Trophoblast cell (in vitro differentiated cells and primary cell): ENCODE results near the gene PLIN4.
"Not testable (repeated sequence)": the region's sequence is repeated elsewhere in the genome, so short reads cannot be mapped to it uniquely, and the experiment has no call there.

Experiments used
- DNase-seq, 2 donors: peaks; one replicate each; pipeline ENCODE4 v3.0.0-alpha.2; 2016
- H2AFZ ChIP-seq: 2 replicates; pipeline ENCODE4 v1.6.1; 2013; ENCODE audit warnings: low read length, moderate library complexity, mild to moderate bottlenecking; ENCODE audit not compliant: insufficient read depth, poor library complexity
- H2AK5ac ChIP-seq: 2 replicates; pipeline ENCODE4 v1.6.1; 2013; ENCODE audit warnings: mild to moderate bottlenecking, low read length
- H2BK120ac ChIP-seq: 2 replicates; pipeline ENCODE4 v1.6.1; 2013; ENCODE audit warnings: low read length, mild to moderate bottlenecking, moderate library complexity; ENCODE audit not compliant: insufficient read depth, poor library complexity
- H2BK12ac ChIP-seq: 2 replicates; pipeline ENCODE4 v1.6.1; 2013; ENCODE audit warnings: mild to moderate bottlenecking, low read length, moderate library complexity
- H2BK5ac ChIP-seq: 2 replicates; pipeline ENCODE4 v1.6.1; 2013; ENCODE audit warnings: low read length, low read depth, moderate library complexity, mild to moderate bottlenecking; ENCODE audit not compliant: poor library complexity
- H3K14ac ChIP-seq: 2 replicates; pipeline ENCODE4 v1.6.1; 2013; ENCODE audit warnings: mild to moderate bottlenecking, low read length
- H3K18ac ChIP-seq: 2 replicates; pipeline ENCODE4 v1.6.1; 2013; ENCODE audit warnings: mild to moderate bottlenecking, low read length
- H3K23ac ChIP-seq: 2 replicates; pipeline ENCODE4 v1.6.1; 2013; ENCODE audit warnings: low read length
- H3K27ac ChIP-seq: 2 replicates; pipeline ENCODE4 v1.5.1; 2013; ENCODE audit warnings: low read depth, mild to moderate bottlenecking, inconsistent platforms, low read length, moderate library complexity
- H3K27me3 ChIP-seq: 2 replicates; pipeline ENCODE4 v1.6.1; 2013; ENCODE audit warnings: inconsistent platforms, mild to moderate bottlenecking, low read length, moderate library complexity; ENCODE audit not compliant: insufficient read depth
- H3K36me3 ChIP-seq, 2 experiments: 1 replicate in 1 of 2; 2 replicates in 1 of 2; pipeline ENCODE4 v1.6.1; 2013; ENCODE audit warnings: low read length in 2 of 2, mild to moderate bottlenecking in 2 of 2, moderate library complexity in 1 of 2; ENCODE audit not compliant: insufficient read depth in 2 of 2, control insufficient read depth in 1 of 2
- H3K4ac ChIP-seq: 2 replicates; pipeline ENCODE4 v1.6.1; 2013; ENCODE audit warnings: low read depth, mild to moderate bottlenecking, low read length, moderate library complexity
- H3K4me1 ChIP-seq, 2 experiments: 1 replicate in 1 of 2; 2 replicates in 1 of 2; pipeline ENCODE4 v1.6.1; 2013; ENCODE audit warnings: low read length in 2 of 2, mild to moderate bottlenecking in 2 of 2, moderate library complexity in 1 of 2; ENCODE audit not compliant: insufficient read depth in 2 of 2, control insufficient read depth in 1 of 2
- H3K4me2 ChIP-seq: 2 replicates; pipeline ENCODE4 v1.6.1; 2013; ENCODE audit warnings: inconsistent platforms, mild to moderate bottlenecking, low read length, moderate library complexity
- H3K4me3 ChIP-seq: 2 replicates; pipeline ENCODE4 v1.5.1; 2013; ENCODE audit warnings: mild to moderate bottlenecking, low read depth, low read length, inconsistent platforms
- H3K79me1 ChIP-seq: one replicate; pipeline ENCODE4 v1.6.1; 2013; ENCODE audit warnings: low read length
- H3K79me2 ChIP-seq: 2 replicates; pipeline ENCODE4 v1.6.1; 2013; ENCODE audit warnings: low read length, mild to moderate bottlenecking; ENCODE audit not compliant: control insufficient read depth, insufficient read depth, poor library complexity
- H3K9ac ChIP-seq: 2 replicates; pipeline ENCODE4 v1.6.1; 2013; ENCODE audit warnings: mild to moderate bottlenecking, low read length
- H3K9me3 ChIP-seq: 2 replicates; pipeline ENCODE4 v1.6.1; 2013; ENCODE audit warnings: low read depth, mild to moderate bottlenecking, control low read depth, inconsistent platforms, low read length; ENCODE audit not compliant: insufficient read depth
- H4K12ac ChIP-seq: 2 replicates; pipeline ENCODE4 v1.6.1; 2013; ENCODE audit warnings: low read depth, mild to moderate bottlenecking, low read length, moderate library complexity
- H4K8ac ChIP-seq: 2 replicates; pipeline ENCODE4 v1.6.1; 2013; ENCODE audit warnings: low read depth, mild to moderate bottlenecking, low read length, moderate library complexity
- H4K91ac ChIP-seq: one replicate; pipeline ENCODE4 v1.6.1; 2013; ENCODE audit warnings: low read depth, mild to moderate bottlenecking, low read length, moderate library complexity
- WGBS: extraction: QIAGEN DNeasy Blood & Tissue Kit; methylation state at CpG from one replicate; pipeline ENCODE4 v1.1.7; 2013; ENCODE audit warnings: missing lambda C conversion rate; ENCODE audit not compliant: insufficient read length, insufficient coverage; ENCODE audit errors: extremely low coverage; 5-methylcytosine and 5-hydroxymethylcytosine counted together

Gene PLIN4

GRCh38 chr19:4563562-4563961 is 45.3 kb upstream of the PLIN4 start:
- H3K79me1 ChIP-seq, H3K27me3 ChIP-seq, H3K4me1 ChIP-seq, H3K36me3 ChIP-seq, H3K4ac ChIP-seq, H4K12ac ChIP-seq, H3K4me3 ChIP-seq, H3K79me2 ChIP-seq, H3K14ac ChIP-seq, H3K9ac ChIP-seq, H3K27ac ChIP-seq, H3K4me2 ChIP-seq, H3K9me3 ChIP-seq, H3K18ac ChIP-seq, H2BK120ac ChIP-seq, H4K91ac ChIP-seq, H2BK12ac ChIP-seq, H2BK5ac ChIP-seq, H4K8ac ChIP-seq, H3K23ac ChIP-seq, H2AK5ac ChIP-seq, H2AFZ ChIP-seq: not testable (repeated sequence)
- no CpG with 5 or more reads among the region's 5 CpGs for WGBS
- DNase-seq: peak in 1 of 2 donors; percentile 22

- H3K79me1 ChIP-seq, H3K27me3 ChIP-seq, H3K4me3 ChIP-seq, H2AFZ ChIP-seq, H3K36me3 ChIP-seq, H3K4ac ChIP-seq, H3K4me2 ChIP-seq, H3K4me1 ChIP-seq, H3K27ac ChIP-seq, H3K9ac ChIP-seq, H3K79me2 ChIP-seq, H3K14ac ChIP-seq, H4K12ac ChIP-seq, H2BK5ac ChIP-seq, H2BK12ac ChIP-seq, H4K91ac ChIP-seq, H2AK5ac ChIP-seq, H3K18ac ChIP-seq, H3K9me3 ChIP-seq, H2BK120ac ChIP-seq, H4K8ac ChIP-seq, H3K23ac ChIP-seq: not testable (repeated sequence)
- no CpG with 5 or more reads among the region's 7 CpGs for whole genome bisulfite sequencing
- peak in 1 of 2 donors; percentile 19 for DNase-seq
Observed at GRCh38 chr19:4562085-4562484, 43.8 kb upstream of the PLIN4 start.

DNA sequence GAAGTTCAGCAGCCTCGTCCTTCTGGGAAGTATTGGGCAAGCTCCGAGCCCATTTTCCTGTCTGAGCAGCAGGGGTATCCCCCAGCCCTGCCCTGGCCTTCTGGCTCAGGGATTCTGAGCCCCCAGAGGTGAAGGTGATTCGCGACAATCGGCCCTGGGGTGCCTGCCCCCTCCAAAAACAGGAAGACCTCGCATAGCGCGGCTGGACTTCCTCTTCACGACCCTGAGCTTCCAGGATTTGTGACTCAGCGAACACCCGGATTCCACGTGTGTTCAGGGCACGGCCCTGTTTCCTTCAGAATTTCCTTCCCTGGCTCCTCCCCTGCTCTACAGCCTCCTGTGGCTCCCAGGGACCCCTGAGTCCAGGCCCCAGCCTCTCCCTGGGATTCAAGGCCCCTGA is 41.3 kb upstream of the PLIN4 start, which contains the start of gene SEMA6B:
SEMA6B (minus strand) TSS at position 116 of the 400 bp plus-strand sequence. CDS start 1,227 bp downstream, outside the sequence.
- Histone ChIP-seq H3K4ac (no peak within 1 kb of the TSS), H2BK120ac (no peak within 1 kb of the TSS), H3K4me1 (no peaks in the 10 kb centered on the region), H2AFZ (no peak within 1 kb of the TSS), H4K91ac (no peak within 1 kb of the TSS), H3K9ac (no peak within 1 kb of the TSS), H3K27me3 (no peaks in the 10 kb centered on the region), H3K4me2 (no peak within 1 kb of the TSS), H3K27ac (no peak within 1 kb of the TSS), H4K8ac (no peak within 1 kb of the TSS), H3K79me2 (no peaks in the 10 kb centered on the region), H3K18ac (no peak within 1 kb of the TSS), H3K9me3 (no peaks in the 10 kb centered on the region), H2BK5ac (no peak within 1 kb of the TSS), H3K36me3 (no peaks in the 10 kb centered on the region), H3K14ac (no peak within 1 kb of the TSS), H2BK12ac (no peak within 1 kb of the TSS), H3K23ac (no peak within 1 kb of the TSS), H4K12ac (no peak within 1 kb of the TSS), H2AK5ac (no peak within 1 kb of the TSS), H3K79me1 (no peaks in the 10 kb centered on the region), H3K4me3 (no peak within 1 kb of the TSS)
- WGBS: no CpG with 5 or more reads among the region's 13 CpGs
- peak in 1 of 2 donors; percentile 41 for DNase-seq

DNA sequence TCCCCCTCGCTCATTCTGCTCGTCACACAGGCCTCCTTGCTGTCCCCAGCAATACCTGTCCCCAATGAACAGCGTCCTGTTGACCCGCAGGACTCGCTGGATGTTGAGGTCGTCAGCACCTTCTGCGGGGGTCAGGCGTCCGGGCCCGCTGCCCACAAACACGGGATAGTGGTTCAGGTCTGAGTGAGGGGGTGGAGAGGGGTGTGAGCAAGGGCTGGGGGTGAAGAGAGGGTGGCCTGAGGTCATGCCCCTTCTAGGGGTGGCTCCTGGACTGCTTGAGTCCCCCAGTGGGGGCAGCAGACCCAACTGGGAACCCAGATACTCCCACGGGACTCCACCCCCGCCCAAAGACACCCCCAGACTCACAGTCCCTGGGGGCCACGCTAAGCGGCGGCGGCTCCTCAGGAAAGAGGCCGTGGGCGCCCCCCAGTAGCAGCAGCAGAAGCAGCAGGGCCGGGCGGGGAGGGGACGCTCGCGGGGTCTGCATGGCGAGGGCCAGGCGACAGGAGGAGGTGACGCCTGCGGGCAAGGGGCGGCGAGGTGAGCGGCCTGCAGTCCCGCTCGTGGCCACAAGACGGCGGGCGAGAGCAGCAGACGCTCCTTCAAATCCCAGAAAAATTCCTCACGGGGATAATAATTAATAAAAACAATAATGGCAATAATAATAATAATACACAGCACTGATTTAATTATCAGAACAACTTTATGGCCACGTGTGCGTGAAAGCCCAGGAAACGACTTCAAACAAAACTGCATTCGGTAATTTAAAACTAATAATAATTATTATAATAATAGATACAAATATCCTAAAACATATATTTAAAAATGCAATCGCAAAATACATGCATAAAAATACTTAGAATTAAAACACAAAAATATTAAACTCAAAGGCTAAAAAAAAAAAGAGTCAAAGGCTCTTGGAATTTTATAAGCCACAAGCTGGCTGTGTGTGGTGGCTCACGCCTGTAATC is 40.0 kb upstream of the PLIN4 start:
- Histone ChIP-seq H3K14ac (no peak overlapping the region), H2BK5ac (no peak overlapping the region), H3K27ac (no peak overlapping the region), H3K9ac (no peak overlapping the region), H2BK120ac (no peak overlapping the region), H4K91ac (no peak overlapping the region), H2AFZ (no peak overlapping the region), H3K4me1 (no peaks in the 10 kb centered on the region), H3K9me3 (no peaks in the 10 kb centered on the region), H2BK12ac (no peak overlapping the region), H2AK5ac (no peak overlapping the region), H3K27me3 (no peaks in the 10 kb centered on the region), H3K79me2 (no peaks in the 10 kb centered on the region), H3K23ac (no peak overlapping the region), H3K18ac (no peak overlapping the region), H4K8ac (no peak overlapping the region), H3K4me3 (no peak overlapping the region), H3K4me2 (no peak overlapping the region), H4K12ac (no peak overlapping the region), H3K79me1 (no peaks in the 10 kb centered on the region), H3K4ac (no peak overlapping the region), H3K36me3 (no peaks in the 10 kb centered on the region)
- no CpG with 5 or more reads among the region's 44 CpGs for WGBS
- peak in 1 of 2 donors; percentile 65 for DNase-seq
